ENCODE data around the gene ADGRD2. TPM values are rescaled to one million over a fixed set of nuclear protein-coding genes. Genes with fewer than 3 reads are reported as not detected.

ADGRD2 gene
- total RNA-seq, 3 donors from 2014 or later (not counting 1 experiment from before 2014, with no cell fraction given), result not detected

DNA sequence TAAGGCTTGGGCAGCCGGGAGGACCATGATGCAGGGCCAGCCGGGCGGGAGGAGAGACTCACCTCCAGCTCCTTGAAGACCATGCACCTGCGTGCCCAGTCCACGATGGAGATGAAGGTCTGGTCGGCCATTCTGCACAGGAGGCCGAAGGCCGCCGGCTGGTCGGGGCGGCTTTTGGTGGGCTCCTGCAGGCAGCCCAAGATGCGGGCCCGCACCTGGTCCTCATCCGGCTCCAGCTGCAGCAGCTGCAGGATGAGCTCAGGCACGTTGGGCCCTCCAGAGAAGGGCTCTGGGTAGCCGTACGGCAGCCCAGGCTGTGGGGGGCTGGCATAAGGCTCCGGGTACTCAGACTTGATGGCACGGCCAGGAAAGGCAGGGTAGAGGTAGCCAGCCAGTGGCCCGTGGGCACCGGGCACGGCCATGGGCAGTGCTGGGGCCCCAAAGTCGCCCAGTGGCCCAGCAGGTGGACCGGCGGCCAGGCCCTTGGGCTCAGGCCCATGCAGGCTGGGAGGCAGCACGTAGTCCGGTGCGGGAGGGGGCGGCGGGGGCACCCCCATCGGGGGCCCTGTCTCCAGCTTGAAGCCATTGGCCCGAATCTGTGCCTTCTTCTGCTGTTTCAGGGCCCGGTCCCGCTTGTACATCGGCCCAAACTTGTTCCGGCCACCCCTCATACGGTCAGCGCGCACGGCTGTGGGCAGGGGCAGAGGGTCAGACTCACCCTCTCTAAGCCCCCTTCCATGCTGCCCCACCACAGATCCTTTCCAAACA lies 50.0 kb downstream of the ADGRD2 start:
- intact Hi-C loops (cut with micrococcal nuclease), result no loop called here
- Histone ChIP-seq H3K9me3 (ENCODE audit: control insufficient read depth, insufficient read depth, low read length) (no peaks in the 10 kb centered on the region), H3K4me3 (ENCODE audit: low read length) (no peak overlapping the region), H3K27me3 (ENCODE audit: control insufficient read depth, insufficient read depth, low read length) (peaks cover 11% of the 10 kb centered on the region), H3K27ac (ENCODE audit: low read length) (no peak overlapping the region), H3K36me3 (ENCODE audit: control insufficient read depth, insufficient read depth, low read length) (no peaks in the 10 kb centered on the region), H3K4me1 (ENCODE audit: control insufficient read depth, insufficient read depth, low read length) (peaks cover 28% of the 10 kb centered on the region)
- Mint-ChIP-seq H3K4me3 (no peak overlapping the region), H3K27me3 (ENCODE audit: low read depth in 2 of 2) (peaks cover 18 to 22% of the 10 kb centered on the region in 2 donors), H3K36me3 (peaks cover 7% of the 10 kb centered on the region), H3K27ac (no peak overlapping the region), H3K4me1 (peaks cover 19 to 29% of the 10 kb centered on the region in 2 donors), H3K9me3 (no peaks in the 10 kb centered on the region)
- TF ChIP-seq, protein P1, sequence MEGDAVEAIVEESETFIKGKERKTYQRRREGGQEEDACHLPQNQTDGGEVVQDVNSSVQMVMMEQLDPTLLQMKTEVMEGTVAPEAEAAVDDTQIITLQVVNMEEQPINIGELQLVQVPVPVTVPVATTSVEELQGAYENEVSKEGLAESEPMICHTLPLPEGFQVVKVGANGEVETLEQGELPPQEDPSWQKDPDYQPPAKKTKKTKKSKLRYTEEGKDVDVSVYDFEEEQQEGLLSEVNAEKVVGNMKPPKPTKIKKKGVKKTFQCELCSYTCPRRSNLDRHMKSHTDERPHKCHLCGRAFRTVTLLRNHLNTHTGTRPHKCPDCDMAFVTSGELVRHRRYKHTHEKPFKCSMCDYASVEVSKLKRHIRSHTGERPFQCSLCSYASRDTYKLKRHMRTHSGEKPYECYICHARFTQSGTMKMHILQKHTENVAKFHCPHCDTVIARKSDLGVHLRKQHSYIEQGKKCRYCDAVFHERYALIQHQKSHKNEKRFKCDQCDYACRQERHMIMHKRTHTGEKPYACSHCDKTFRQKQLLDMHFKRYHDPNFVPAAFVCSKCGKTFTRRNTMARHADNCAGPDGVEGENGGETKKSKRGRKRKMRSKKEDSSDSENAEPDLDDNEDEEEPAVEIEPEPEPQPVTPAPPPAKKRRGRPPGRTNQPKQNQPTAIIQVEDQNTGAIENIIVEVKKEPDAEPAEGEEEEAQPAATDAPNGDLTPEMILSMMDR (IDR thresholded peaks at IDR 0.05), result no peak
- no peak for DNase-seq
- ATAC-seq, result no peak
- WGBS (ENCODE audit: insufficient coverage), result 93% methylated on average over 40 of the region's 40 CpGs

DNA sequence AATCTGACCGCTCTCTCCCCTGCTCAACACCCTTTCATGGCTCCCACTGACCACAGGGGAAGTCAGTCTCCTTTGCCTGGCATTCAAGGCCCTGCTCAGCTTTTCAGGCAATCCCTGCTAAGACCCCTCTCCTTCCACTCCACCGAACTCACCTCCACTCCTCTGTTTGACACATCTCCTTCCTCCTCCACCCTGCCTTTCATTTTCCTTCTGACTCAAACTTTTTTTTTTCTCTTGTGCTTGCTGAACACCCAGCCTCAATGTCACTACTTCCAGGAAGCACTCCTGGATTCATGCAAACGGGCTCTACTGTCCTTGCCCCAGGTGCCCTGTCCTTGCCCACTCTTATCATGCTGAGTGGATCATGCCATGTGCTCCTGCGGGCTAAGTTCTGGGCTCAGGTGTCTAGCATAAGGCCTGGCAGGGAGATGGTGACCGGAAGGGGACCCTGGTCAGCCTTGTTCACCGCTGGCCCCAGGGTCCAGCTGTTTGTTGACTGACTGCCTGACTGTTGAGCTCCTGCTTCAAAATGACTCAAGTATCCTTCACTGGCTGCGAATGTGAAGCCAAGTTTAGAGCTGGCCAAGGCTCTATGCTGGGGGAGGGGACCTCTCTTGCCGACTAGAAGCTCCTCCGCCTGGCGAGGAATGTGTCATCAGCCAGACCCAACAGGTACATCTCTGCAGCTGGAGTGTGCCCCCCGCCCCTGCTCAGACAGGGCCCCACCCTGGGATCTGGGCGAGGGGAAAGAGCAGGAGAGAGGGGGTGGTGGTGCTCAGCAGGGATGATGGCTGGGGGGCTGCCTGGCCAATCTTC lies 50.8 kb downstream of the ADGRD2 start:
- ATAC-seq, result no peak
- H3K36me3 ChIP-seq (ENCODE audit: control insufficient read depth, insufficient read depth, low read length), result no peaks in the 10 kb centered on the region
- H3K4me1 ChIP-seq (ENCODE audit: control insufficient read depth, insufficient read depth, low read length), result peaks cover 20% of the 10 kb centered on the region
- no peak overlapping the region for H3K27ac ChIP-seq (ENCODE audit: low read length)
- H3K27me3 Mint-ChIP-seq (ENCODE audit: low read depth in 2 of 2), result peaks cover 22 to 30% of the 10 kb centered on the region in 2 donors
- H3K27me3 ChIP-seq (ENCODE audit: control insufficient read depth, insufficient read depth, low read length), result peaks cover 15% of the 10 kb centered on the region
- no peaks in the 10 kb centered on the region for H3K9me3 ChIP-seq (ENCODE audit: control insufficient read depth, insufficient read depth, low read length)
- WGBS (ENCODE audit: insufficient coverage), result 85% methylated on average over 12 of the region's 12 CpGs
- TF ChIP-seq, protein P1 (IDR thresholded peaks at IDR 0.05), result no peak
- intact Hi-C loops (cut with micrococcal nuclease), result no loop called here
- no peaks in the 10 kb centered on the region for H3K9me3 Mint-ChIP-seq
- no peak for DNase-seq
- peaks cover 14 to 21% of the 10 kb centered on the region in 2 donors for H3K4me1 Mint-ChIP-seq
- no peak overlapping the region for H3K27ac Mint-ChIP-seq
- H3K4me3 Mint-ChIP-seq, result no peak overlapping the region
- peaks cover 7% of the 10 kb centered on the region for H3K36me3 Mint-ChIP-seq
- H3K4me3 ChIP-seq (ENCODE audit: low read length), result no peak overlapping the region

DNA sequence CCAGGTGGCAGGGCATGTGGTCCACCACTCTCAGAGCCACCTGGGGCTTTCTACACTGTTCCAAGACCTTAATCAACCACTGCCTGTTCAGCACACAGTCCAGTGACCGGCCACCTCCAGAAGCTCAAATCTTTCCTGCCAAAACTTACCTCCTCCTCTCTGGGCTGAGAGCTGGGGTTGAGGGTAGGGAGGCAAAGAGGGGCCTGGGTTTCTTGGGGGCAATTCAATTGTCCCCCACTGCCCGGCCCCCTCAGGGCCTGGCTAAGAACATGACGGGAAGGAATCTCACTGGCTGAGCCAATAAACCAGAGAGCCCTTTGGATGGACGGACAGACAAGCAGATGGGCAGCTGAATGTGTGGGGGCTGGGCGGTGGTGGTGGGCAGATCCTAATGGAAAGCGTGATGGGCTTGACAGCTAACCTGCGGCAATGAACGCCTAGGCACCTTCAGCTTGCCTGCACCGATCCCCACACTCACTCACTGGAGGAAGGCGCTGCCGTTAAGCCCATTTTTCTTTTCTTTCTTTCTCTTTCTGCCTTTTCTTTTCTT lies 51.6 kb downstream of the ADGRD2 start:
- peaks cover 28 to 33% of the 10 kb centered on the region in 2 donors for H3K27me3 Mint-ChIP-seq (ENCODE audit: low read depth in 2 of 2)
- peaks cover 7% of the 10 kb centered on the region for H3K36me3 Mint-ChIP-seq
- 89% methylated on average over 10 of the region's 11 CpGs for WGBS (ENCODE audit: insufficient coverage)
- Histone ChIP-seq H3K4me1 (ENCODE audit: control insufficient read depth, insufficient read depth, low read length) (peaks cover 11% of the 10 kb centered on the region), H3K27me3 (ENCODE audit: control insufficient read depth, insufficient read depth, low read length) (peaks cover 15% of the 10 kb centered on the region), H3K27ac (ENCODE audit: low read length) (no peak overlapping the region), H3K36me3 (ENCODE audit: control insufficient read depth, insufficient read depth, low read length) (no peaks in the 10 kb centered on the region), H3K9me3 (ENCODE audit: control insufficient read depth, insufficient read depth, low read length) (no peaks in the 10 kb centered on the region), H3K4me3 (ENCODE audit: low read length) (no peak overlapping the region)
- ATAC-seq (no peak), DNase-seq (no peak)
- intact Hi-C loops (cut with micrococcal nuclease), result no loop called here
- TF ChIP-seq, protein P1 (IDR thresholded peaks at IDR 0.05), result no peak
- no peak overlapping the region for H3K4me3 Mint-ChIP-seq
- no peak overlapping the region for H3K27ac Mint-ChIP-seq
- peaks cover 8 to 12% of the 10 kb centered on the region in 2 donors for H3K4me1 Mint-ChIP-seq
- no peaks in the 10 kb centered on the region for H3K9me3 Mint-ChIP-seq
